ENCODE measurements around the gene HLA-E.
"Not testable (repeated sequence)": the region's sequence is repeated elsewhere in the genome, so short reads cannot be mapped to it uniquely, and the experiment has no call there.

DNA sequence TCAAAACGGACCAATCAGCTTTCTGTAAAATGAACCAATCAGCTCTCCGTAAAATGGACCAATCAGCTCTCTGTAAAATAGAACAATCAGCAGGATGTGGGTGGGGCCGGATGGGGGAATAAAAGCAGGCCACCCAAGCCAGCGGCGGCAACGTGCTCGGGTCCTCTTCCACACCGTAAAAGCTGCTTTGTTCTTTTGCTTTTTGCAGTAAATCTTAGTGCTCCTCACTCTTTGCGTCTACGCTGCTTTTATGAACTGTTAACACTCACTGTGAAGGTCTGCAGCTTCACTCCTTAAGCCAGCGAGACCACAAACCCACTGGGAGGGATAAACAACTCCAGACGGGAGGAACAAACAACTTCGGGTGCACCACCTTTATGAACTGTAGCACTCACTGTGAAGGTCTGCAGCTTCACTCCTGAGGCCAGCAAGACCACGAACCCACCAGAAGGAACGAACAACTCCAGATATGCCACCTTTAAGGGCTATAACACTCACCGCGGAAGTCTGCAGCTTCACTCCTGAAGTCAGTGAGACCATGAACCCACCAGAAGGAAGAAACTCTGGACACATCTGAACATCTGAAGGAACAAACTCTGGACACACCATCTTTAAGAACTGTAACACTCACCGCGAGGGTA, 29.3 kb downstream of the HLA-E start:
- not testable (repeated sequence) for TF ChIP-seq POLR2AphosphoS5 (IDR thresholded peaks at IDR 0.05; ENCODE audit: low read depth)
- TF ChIP-seq, protein P1, sequence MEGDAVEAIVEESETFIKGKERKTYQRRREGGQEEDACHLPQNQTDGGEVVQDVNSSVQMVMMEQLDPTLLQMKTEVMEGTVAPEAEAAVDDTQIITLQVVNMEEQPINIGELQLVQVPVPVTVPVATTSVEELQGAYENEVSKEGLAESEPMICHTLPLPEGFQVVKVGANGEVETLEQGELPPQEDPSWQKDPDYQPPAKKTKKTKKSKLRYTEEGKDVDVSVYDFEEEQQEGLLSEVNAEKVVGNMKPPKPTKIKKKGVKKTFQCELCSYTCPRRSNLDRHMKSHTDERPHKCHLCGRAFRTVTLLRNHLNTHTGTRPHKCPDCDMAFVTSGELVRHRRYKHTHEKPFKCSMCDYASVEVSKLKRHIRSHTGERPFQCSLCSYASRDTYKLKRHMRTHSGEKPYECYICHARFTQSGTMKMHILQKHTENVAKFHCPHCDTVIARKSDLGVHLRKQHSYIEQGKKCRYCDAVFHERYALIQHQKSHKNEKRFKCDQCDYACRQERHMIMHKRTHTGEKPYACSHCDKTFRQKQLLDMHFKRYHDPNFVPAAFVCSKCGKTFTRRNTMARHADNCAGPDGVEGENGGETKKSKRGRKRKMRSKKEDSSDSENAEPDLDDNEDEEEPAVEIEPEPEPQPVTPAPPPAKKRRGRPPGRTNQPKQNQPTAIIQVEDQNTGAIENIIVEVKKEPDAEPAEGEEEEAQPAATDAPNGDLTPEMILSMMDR (conservative IDR thresholded peaks at IDR 0.05; ENCODE audit: low read depth in 2 of 2): not testable (repeated sequence)
